ENCODE measurements around the gene PDXDC1.
A peak's percentile ranks its signal among the peaks of the same experiment; 100 is the strongest.
"Not testable (repeated sequence)": the region's sequence is repeated elsewhere in the genome, so short reads cannot be mapped to it uniquely, and the experiment has no call there.

Gene PDXDC1, protein sequence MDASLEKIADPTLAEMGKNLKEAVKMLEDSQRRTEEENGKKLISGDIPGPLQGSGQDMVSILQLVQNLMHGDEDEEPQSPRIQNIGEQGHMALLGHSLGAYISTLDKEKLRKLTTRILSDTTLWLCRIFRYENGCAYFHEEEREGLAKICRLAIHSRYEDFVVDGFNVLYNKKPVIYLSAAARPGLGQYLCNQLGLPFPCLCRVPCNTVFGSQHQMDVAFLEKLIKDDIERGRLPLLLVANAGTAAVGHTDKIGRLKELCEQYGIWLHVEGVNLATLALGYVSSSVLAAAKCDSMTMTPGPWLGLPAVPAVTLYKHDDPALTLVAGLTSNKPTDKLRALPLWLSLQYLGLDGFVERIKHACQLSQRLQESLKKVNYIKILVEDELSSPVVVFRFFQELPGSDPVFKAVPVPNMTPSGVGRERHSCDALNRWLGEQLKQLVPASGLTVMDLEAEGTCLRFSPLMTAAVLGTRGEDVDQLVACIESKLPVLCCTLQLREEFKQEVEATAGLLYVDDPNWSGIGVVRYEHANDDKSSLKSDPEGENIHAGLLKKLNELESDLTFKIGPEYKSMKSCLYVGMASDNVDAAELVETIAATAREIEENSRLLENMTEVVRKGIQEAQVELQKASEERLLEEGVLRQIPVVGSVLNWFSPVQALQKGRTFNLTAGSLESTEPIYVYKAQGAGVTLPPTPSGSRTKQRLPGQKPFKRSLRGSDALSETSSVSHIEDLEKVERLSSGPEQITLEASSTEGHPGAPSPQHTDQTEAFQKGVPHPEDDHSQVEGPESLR

DNA sequence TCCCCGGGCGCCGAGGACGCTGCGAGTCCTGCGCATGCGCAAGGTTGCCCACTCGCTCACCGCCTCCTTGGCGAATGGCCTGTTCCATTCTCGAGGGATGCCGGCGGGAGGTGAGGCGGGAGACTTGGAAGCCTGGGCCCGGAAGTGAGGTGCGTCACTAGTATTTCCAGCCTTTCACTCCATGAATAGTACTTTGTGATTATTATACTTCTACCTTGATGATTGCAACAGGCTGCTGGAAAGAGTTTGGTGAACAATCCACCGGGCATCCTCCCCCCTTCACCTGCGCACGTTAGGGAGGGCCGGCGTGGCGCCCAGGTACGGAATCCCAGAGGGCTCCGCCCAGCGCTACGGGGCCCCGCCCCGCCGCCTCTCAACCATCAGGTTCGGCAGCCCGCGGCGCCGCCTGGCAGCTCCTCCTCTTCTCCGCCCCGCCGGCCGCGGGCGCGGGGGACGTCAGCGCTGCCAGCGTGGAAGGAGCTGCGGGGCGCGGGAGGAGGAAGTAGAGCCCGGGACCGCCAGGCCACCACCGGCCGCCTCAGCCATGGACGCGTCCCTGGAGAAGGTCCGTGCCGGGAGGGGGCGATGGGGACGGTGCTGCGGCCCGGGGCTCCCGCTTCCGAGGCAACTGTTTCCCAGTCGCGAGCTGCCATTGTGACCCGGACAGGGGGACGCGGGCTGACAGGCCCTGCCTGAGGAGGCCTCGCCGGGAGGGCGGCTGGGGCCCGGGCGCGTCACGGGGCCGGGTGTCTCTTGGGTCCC lies at the start of gene PDXDC1:
PDXDC1 (plus strand) TSS at position 371 of the 762 bp plus-strand sequence; CDS start at position 545, 174 bp downstream.
- Histone ChIP-seq H3K4me3 (peak within 1 kb of the TSS; percentile 93), H3K27ac (peak within 1 kb of the TSS; percentile 94 to 96)
- DNase-seq (ENCODE audit: low spot score), result peak; percentile 91

GRCh38 chr16:14928064-14928714 lies 46.6 kb upstream of the PDXDC1 start:
- H3K4me3 ChIP-seq, H3K27ac ChIP-seq: not testable (repeated sequence)
- peak; percentile 72 for DNase-seq (ENCODE audit: low spot score)

DNA sequence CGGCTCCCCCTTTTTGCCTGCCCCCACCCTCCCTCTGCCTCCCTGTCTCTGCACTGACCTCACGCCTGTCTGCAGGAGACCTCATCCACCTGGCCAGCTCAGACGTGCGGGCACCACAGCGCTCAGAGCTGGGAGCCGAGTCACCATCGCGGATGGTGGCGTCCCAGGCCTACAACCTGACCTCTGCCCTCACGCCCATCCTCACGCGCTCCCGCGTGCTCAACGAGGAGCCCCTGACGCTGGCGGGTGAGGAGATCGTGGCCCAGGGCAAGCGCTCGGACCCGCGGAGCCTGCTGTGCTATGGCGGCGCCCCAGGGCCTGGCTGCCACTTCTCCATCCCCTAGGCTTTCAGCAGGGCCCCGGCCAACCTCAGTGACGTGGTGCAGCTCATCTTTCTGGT lies 45.6 kb upstream of the PDXDC1 start:
- not testable (repeated sequence) for H3K4me3 ChIP-seq; H3K27ac ChIP-seq; DNase-seq (ENCODE audit: low spot score)

DNA sequence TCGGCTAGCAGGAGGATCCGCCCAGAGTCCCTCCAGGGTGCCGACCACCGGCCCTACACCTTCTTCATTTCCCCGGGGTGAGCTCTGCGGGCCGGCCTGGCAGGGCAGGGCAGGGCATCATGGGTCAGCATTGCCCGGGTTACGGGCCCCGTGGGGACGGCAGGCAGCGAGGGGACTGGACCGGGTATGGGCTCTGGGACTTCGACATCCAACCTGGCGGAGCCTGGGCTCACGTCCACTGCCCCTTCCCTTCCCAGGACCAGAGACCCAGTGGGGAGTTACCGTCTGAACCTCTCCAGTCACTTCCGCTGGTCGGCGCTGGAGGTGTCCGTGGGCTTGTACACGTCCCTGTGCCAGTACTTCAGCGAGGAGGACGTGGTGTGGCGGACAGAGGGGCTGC lies 44.6 kb upstream of the PDXDC1 start:
- H3K27ac ChIP-seq; H3K4me3 ChIP-seq; DNase-seq (ENCODE audit: low spot score): not testable (repeated sequence)

GRCh38 chr16:14930971-14931370 lies 43.9 kb upstream of the PDXDC1 start:
- H3K27ac ChIP-seq; H3K4me3 ChIP-seq; DNase-seq (ENCODE audit: low spot score): not testable (repeated sequence)

- not testable (repeated sequence) for DNase-seq (ENCODE audit: low spot score); H3K4me3 ChIP-seq; H3K27ac ChIP-seq
Observed at GRCh38 chr16:14932581-14933375, 42.0 kb upstream of the PDXDC1 start.

DNA sequence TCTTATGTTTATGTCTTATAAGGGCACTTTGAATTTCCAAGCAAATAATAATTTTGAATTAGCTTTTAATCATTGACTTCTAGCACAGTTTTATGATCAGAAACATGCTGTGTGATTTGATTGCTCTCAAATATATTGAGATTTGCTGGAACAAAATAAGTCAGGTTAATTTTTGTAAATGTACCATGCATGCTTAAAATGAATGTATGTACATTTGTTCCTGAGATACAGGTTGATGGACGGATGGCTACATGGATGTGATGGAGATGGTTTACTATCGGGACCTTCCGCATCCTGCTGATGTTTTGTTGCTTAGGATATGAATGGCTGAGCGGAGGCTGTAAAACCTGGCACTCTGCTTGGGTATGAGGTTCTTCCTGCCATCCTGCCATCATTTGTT lies 37.7 kb upstream of the PDXDC1 start, which contains the start of gene NPIPA1:
NPIPA1 (plus strand) TSS at position 301 of the 400 bp plus-strand sequence; CDS start at position 301, 0 bp downstream.
- not testable (repeated sequence) for DNase-seq (ENCODE audit: low spot score); H3K27ac ChIP-seq; H3K4me3 ChIP-seq

DNA sequence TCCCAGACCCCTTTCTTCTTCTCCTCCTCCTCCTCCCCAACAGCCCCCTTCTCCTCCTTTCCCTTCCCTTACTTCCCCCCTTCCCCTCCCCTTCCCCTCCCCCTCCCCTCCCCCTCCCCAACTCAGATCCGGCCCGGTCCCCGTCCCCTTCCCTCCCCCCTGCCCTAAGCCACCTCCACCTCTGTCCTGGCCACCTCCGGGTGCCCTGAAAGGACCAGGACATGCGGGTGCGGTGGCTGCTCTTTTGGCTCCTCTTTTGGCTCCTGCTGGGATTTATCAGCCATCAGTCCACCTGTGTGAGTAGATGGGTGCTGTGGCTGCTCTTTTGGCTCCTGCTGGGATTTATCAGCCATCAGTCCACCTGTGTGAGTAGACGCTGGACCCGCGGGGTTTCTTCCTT lies 36.8 kb upstream of the PDXDC1 start:
- H3K4me3 ChIP-seq; DNase-seq (ENCODE audit: low spot score); H3K27ac ChIP-seq: not testable (repeated sequence)

GRCh38 chr16:14942686-14943085 lies 32.1 kb upstream of the PDXDC1 start:
- not testable (repeated sequence) for H3K4me3 ChIP-seq; DNase-seq (ENCODE audit: low spot score); H3K27ac ChIP-seq

GRCh38 chr16:14955546-14956231 lies 19.1 kb upstream of the PDXDC1 start:
- no peak overlapping the region for H3K4me3 ChIP-seq

More at GRCh38 chr16:14955546-14956231, 19.1 kb upstream of the PDXDC1 start:
- DNase-seq (ENCODE audit: low spot score), result no peak
- no peak for TF ChIP-seq CTCF (IDR thresholded peaks at IDR 0.05)
- no peak overlapping the region for H3K27ac ChIP-seq

All from coronary artery (tissue), 2 donors.